Skin of body (tissue), 2 donors: ENCODE data around the gene COL7A1. TPM values are rescaled to one million over a fixed set of nuclear protein-coding genes. Genes with fewer than 3 reads are reported as not detected.
"Not testable (repeated sequence)": the region's sequence is repeated elsewhere in the genome, so short reads cannot be mapped to it uniquely, and the experiment has no call there.

Experiments used
- DNase-seq: peaks from one replicate; lab custom pipeline; 2025; lab: John Stamatoyannopoulos, UW
- total RNA-seq: library from RNA; depleted of rRNA; stranded (reverse); fragments of >200 nt; gene quantifications from one replicate; pipeline ENCODE4 v1.2.3, GENCODE V29; 2014

COL7A1 gene
- total RNA-seq, 1 donor from 2014 or later, result 71.4 TPM

DNA sequence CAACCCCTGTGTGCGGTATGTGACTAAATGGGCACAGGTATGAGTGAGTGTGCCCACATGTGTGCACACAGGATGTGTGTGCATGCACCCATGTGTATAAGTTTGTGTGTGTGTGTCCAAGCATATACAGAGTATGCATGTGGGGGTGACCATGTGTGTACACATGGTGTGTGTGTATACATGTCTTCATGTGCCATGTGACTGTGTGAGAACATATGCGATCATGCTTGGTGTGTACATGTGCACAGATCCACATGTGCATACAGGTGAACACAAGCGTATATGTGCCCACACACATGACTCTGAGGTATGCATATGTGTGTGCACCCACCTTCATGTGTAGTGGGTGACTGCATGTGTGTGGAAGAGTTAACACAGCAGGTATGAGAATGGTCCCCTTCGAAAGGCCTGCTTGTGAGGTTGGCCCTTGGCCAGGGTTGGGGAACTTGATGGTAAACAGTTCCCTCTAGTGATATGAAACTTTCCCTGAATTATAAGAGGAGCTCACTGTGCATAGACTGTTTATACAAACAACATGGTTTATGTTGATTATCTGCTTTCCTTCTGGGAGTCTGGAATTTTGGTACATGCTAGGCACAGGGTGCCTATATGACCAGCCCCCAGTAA, 48.8 kb downstream of the COL7A1 start:
- no peak for DNase-seq

DNA sequence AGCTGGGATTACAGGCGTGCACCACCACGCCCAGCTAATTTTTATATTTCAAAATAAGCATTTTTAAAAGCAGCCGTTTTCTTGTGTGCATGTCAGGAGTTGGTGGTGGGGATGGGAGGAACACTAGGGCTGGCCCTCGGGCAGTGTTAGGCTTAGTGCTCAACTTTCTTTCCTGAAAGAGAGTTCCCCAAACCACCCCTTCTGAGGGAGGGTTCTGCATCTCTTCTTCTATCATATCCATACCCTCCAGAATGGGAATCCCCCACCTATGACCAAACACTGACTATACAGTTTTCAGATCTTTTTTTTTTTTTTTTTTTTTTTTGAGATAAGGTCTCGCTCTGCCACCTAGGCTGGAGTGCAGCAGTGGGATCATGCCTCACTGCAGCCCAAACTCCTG, 51.0 kb downstream of the COL7A1 start:
- no peak for DNase-seq

DNA sequence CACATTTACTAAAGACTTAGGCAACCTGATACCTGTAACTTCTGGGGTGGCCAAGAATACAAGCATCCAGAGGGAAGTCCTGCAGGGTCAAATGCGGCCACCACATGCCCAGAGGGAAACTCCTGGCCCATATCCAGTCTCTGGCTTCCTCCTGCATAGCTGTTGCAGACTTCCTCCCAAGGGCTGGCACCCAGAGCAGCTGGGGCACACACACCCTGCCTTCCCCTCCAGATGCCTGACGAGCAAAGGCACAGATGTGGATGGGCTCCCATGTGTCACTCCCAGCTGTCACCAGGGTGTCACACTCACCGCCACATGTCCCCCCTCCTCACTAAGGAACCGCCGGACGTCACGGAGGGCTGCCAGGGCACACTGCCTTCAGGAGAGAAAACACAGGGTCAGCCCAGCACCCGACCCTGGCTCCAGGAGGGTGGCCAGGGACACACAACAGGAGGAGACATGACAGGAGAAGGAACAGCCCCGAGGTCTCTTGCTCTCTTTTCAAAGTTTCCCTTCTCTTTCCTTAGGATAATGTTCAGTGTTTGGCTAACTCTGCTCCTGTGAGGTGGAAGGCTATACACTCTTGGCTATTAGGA, 51.8 kb downstream of the COL7A1 start:
- DNase-seq, result no peak

DNA sequence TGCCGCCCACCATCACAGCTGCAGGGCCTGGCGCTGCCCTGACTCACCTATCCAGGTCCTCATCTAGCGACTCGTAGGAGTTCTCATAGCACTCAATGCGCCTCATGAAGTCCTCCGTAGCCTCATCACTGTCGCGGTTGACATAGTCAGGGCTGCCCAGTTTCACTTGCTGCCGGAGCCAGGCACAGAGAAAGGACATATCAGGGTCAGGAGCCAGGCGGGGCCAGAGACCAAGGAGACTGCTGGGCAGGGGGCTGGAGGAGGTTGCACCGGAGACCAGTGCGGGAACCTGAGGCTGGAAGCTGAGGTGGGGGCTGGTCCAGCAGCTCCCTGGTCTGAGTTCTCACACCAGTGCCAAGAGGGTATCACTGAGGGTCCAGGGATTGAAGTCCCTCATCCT, 56.7 kb downstream of the COL7A1 start:
- DNase-seq, result no peak

DNA sequence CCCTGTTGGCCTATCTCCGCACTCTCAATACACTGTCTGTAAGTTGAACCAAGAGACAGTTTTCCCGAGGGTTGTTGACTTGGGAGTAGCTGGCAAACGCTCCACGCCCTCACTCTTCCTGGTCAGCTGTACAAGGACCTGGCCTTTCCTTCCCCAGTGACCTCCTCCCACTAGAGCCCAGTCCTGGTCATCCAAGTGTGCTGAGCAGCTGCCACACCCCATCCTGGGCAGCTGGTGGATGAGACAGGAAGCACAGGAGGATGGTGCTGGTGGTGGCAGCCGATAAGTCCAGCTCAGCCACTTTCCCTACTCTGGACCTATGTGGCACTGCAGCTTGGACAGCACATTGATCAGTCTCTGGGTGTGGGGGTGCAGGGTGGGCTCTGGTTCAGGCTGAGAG, 58.3 kb downstream of the COL7A1 start:
- no peak for DNase-seq

- no peak for DNase-seq
These were observed 59.0 kb downstream of the COL7A1 start for GRCh38 chr3:48536116-48536515.

DNA sequence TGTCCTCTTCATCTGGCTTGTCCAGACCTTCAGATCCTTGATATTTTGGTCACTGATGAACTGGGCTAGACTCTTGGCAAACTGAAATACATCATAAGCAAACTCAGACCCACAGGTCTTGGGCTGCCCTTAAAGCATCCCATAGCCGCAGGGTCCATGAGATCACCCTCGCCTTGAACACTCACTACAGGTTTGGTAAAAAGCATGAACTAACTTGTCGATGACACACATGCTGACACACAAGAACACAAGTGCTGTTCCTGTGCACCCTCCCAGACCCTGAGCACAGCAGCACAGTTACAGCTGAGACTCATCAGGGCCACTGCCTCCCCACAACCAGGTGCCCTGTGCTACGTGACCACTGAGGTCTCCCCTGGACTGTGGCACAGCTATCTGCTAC, 59.6 kb downstream of the COL7A1 start:
- DNase-seq, result no peak

DNA sequence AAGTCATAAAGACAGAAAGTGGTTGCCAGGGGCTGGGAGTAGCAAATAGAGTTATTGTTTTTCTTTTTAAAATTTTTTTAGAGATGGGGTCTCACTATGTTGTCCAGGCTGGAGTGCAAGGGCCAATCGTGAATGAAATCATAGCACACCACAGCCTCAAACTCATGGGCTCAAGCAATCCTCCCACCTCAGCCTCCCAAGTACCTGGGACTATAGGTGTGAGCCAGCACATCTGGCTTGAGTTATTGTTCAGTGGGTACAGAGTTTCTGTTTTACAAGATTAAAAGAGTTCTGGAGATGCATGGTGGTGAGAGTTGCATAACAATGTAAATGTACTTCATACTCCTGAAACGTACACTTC, 62.2 kb downstream of the COL7A1 start:
- no peak for DNase-seq

- no peak for DNase-seq
These were observed 62.7 kb downstream of the COL7A1 start for GRCh38 chr3:48532271-48532976.

DNA sequence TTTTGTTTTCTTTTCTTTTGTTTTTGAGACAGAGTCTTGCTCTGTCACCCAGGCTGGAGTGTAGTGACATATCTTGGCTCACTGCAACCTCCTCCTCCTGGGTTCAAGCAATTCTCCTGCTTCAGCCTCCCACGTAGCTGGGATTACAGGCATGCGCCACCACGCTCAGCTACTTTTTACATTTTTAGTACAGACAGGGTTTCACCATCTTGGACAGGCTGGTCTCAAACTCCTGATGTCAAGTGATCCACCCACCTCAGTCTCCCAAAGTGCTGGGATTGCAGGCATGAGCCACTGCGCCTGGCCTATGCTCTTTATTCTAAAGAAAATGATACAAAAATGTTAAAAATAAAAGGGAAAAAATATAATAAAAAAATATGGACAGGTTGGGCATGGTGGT, 64.4 kb downstream of the COL7A1 start:
- not testable (repeated sequence) for DNase-seq

DNA sequence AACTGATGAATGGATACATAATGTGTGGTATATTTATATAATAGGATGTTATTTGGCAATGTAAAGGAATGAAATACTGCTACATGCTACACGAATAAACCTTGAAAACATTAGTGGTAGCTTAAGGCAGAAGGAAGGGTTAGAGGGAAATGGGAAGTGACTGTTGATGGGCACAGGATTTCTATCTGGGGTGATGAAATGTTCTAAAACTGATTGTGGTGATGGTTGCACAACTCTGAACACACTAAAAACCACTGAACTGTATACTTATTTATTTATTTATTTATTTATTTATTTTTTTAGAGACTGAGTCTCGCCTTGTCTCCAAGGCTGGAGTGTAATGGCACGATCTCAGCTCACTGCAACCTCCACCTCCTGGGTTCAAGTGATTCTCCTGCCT, 66.4 kb downstream of the COL7A1 start:
- DNase-seq, result no peak

DNA sequence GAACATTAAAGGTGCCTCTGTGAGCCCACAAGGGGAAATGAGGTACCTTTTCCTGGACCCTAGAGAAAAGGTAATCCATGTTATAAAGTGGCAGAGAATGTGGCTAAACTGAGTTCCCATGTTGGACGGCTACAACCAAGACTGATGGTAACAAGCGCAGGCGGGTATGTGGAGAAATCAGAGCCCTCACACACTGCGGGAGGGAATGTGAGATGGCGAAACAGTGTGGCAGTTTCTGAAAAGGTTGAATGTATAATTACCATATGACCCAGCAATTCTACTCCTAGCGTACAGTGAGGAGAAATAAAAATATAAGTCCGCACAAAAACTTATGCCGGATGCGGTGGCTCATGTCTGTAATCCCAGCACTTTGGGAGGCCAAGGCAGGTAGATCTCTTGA, 67.1 kb downstream of the COL7A1 start:
- no peak for DNase-seq

DNA sequence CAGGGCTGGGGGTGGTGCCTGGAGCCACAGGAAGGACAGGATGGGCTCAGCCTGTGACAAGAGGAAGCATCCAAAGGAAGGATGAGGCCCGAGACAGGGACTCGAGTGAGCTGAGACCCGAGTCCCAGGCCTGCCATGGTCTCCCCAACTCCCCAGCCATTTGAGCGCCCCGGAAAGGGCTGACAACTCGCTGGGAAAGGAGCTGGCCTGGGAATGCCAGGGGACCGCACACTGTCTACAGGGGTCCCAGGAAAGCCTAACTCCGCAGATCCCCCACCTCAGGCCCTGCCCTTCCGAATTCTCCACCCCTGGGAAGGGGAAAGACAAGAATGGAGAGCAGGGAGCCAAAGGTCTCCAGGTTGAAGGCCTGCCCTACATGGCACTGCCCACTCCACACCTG, 70.2 kb downstream of the COL7A1 start:
- no peak for DNase-seq

DNA sequence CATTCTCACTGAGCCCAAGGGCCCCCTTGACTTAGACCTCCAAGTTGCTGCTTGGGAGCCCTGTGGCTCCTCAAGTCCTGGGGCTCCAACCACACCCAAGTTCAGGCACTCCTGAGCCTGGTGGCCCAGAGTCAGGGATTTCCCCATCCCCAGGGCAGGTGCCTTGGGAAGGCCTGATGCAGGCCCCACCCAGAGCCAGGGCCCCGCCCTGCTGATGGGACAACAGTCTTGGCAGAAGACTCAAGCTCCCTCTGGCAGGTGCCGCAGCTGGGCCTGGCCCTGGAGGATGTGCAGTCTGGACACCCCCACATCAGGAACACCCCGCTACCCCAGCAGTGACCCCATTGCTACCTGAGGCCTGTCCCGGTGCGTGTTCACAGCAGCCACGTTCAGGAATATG, 73.5 kb downstream of the COL7A1 start:
- DNase-seq, result no peak

DNA sequence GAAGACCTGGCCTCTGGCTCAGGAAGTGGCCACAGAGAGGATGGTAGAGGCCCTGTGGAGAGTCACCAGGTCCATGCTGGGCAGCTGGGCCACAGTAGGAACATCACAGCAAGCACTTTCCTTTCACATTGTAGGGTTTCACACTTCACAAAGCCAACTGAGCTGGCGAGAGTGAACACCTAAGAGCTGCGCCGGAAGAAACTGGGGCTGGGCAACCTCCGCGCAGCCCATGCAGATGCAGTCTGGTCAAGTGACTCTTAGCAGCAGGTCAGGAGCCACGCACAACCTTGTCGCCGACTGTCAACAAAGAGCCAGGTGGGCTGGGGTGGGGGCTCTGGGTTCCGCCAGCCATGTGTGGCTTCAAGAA, 75.9 kb downstream of the COL7A1 start:
- no peak for DNase-seq

GRCh38 chr3:48518638-48519276, 76.4 kb downstream of the COL7A1 start:
- no peak for DNase-seq

DNA sequence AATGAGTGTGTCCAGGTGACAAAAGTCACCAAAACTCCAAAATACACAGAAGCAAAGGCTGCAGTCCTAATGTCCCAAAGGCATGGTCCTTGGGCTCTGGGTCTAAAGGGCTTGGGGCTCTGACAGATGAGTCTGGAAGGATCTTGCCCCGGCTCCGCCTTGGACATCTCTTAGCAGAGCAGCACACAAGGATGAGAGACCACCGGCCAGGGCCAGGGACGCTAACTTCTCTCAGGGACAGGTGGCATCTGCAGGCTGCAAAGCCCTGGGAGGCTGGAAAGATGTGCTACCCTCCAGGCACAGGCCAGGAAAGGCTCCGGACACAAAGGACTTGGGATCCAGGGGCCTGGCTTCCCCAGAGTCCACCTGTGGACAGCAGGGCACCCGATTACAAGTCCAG, 77.1 kb downstream of the COL7A1 start:
- DNase-seq, result no peak

DNA sequence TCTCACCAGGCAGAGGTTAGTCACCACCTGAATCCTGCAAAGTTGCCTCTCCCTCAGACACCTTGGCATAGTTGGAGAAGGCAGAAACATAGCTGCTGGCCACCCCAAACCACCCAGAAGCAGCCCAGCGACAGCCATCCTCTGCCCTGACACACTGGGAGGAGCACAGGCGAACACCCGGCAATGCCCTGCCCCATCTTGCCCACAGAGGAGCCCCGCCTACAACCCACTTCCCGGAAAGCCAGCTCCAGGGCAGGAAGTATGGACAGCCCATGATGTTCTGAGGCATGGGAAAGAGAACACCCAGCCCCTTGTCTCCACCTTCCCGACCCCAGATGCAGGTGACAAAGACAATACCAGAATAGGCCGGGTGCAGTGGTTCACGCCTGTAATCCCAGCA, 78.6 kb downstream of the COL7A1 start:
- DNase-seq, result no peak

- no peak for DNase-seq
These were observed 80.5 kb downstream of the COL7A1 start for GRCh38 chr3:48514431-48515227.
